Measurements from ENCODE around the gene P2RX6. TPM values are rescaled to one million over a fixed set of nuclear protein-coding genes. Genes with fewer than 3 reads are reported as not detected.

P2RX6 gene
- 3.1 and 3.6 TPM in 2 replicates for total RNA-seq

GRCh38 chr22:21014726-21015465 lies at the start of gene P2RX6:
Gene P2RX6, plus strand, starts transcription at chr22:21015165. Its CDS starts 10 bp downstream, at chr22:21015175.

DNA sequence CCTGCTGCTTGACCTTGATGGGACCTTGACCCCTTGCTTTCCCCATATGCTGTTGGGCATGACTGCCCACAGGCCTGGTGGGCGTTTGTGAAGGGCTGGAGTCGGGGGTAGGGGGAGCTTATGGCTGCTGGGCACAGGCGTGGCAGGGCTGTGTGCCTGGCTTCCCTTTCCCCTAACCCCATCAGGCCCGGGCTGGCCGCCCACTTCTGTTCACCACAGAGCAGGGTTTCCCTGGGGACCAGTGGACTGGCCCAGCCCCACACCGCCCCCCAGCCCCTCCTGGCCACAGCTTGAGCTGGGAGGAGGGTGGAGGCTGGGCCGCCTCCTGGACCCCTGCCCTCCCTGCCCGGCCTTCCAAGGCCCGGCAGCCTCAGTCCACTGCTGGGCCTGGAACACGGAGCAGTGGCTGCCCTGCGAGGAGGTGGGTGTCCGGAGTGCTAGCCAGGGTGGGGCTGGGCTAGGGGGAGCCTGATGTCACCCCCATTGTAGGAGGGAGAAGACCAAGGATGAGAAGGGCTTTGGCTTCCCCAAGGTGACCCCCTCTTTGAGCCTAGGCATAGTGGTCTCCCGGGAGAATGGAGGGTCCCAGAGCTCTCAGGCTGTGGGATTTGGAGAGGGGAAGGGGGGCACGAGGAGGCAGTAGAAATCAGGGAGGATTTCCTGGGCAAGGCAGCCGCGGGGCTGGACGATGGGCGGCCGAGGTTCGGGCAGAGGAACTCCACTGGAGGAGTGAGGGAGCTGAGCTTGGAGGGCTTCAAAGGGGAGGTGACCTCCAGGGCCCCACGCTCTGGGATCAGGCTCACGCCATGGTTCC lies 47.9 kb upstream of the P2RX6 start, which contains the start of gene AIFM3:
AIFM3 (plus strand) TSS at position 373 of the 814 bp plus-strand sequence. CDS start 690 bp downstream, outside the sequence.

DNA sequence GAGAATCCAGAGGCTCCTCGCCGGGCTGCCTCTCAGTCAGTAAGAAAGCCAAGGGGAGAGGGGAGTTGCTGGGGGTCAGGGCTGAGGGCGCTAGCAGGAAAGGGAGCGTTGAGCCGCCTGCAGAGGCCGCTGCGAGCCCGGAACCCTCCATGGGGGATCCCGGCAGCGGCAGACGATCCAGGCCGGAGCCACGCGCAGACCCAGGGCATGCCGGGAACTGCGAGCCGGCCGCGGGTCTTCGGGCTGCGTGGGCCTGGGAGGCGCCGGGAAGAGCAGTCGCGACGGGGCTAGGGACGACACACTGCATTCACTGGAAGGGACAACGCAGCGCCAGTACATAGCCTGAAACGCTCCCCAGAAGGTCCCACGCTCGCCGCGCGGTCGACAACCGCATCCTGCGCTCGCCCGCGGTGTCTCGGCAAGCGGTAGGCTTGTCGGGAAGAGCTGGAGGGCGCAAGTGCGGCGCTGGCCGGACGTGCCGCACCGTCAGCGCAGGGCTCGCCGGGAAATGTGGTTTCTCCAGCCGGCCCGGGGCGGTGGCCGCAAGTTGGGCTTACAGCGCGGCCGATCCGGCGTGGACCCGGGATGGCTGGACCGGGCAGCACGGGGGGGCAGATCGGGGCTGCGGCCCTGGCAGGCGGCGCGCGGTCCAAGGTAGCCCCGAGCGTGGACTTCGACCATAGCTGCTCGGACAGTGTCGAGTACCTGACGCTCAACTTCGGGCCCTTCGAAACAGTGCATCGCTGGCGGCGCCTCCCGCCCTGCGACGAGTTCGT lies 33.0 kb upstream of the P2RX6 start, which contains the start of gene LZTR1:
LZTR1 (plus strand) TSS at position 511 of the 776 bp plus-strand sequence; CDS start at position 586, 75 bp downstream.

DNA sequence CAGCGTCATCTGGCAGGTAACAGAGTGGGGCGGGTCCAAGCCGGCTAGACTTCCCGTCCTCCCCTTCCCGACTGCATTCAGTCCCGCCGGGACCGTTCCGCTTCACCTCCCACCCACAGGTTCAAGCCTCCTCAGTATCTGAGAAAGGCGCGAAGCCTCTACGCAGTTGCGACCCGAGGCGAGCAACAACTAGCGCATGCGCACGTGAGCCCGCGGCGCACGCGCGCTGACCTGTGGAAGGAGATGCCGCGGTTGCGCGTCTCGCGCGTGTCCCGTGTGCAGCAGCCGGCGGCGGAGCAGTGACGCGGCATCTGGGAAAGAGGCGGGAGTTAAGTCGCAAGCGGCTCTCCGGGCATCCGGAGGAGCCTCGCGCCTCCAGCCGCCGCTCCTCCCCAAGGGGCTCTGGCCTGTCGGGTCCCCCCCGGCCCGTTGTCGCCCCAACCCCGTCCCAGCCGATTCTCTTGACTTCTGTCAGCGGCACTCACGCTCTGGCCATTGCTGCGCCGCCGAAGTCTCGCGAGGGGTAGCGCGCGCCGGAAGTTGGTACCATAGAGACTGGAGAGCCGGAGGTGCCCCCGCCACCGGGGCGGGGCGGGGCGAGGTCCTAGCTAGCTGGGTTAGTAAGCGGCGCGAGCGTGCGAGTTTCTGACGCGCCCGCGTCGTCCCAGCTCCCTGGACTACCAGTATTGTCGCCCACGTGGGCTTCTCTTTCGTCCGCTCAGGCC lies 13.2 kb upstream of the P2RX6 start, which contains the start of gene THAP7:
THAP7 (minus strand) TSS at position 518 of the 725 bp plus-strand sequence; CDS start at position 311, 207 bp downstream.

GRCh38 chr22:21032037-21032867 lies 17.3 kb downstream of the P2RX6 start, which contains the start of gene SLC7A4:
Gene SLC7A4, minus strand, starts transcription at chr22:21032561. Its CDS starts 749 bp downstream, at chr22:21031812.

GRCh38 chr22:21045585-21046294 lies 30.8 kb downstream of the P2RX6 start, which contains the start of gene LRRC74B:
Gene LRRC74B, plus strand, starts transcription at chr22:21045946. Its CDS starts 41 bp downstream, at chr22:21045987.

Other genes with a start within 250 kb of the P2RX6 start
- under 0.01 and 0.16 TPM in 2 replicates for gene SERPIND1, start 241.1 kb upstream of the P2RX6 start, total RNA-seq
- gene PI4KA, start 156.4 kb upstream of the P2RX6 start, total RNA-seq: 28.5 and 35.0 TPM in 2 replicates
- 18.4 and 20.3 TPM in 2 replicates for gene SNAP29, start 156.2 kb upstream of the P2RX6 start, total RNA-seq
- 39.5 and 42.6 TPM in 2 replicates for gene CRKL, start 97.8 kb upstream of the P2RX6 start, total RNA-seq
- gene AIFM3, start 47.9 kb upstream of the P2RX6 start, total RNA-seq: not detected in 2 replicates
- 46.8 and 48.9 TPM in 2 replicates for gene LZTR1, start 32.9 kb upstream of the P2RX6 start, total RNA-seq
- 20.2 and 34.3 TPM in 2 replicates for gene THAP7, start 13.0 kb upstream of the P2RX6 start, total RNA-seq
- gene SLC7A4, start 17.4 kb downstream of the P2RX6 start, total RNA-seq: not detected in 2 replicates
- gene LRRC74B, start 30.8 kb downstream of the P2RX6 start, total RNA-seq: not detected in 2 replicates